ENCODE data around the gene NTRK3. TPM values are rescaled to one million over a fixed set of nuclear protein-coding genes. Genes with fewer than 3 reads are reported as not detected.

Gene NTRK3
- total RNA-seq, 4 donors from 2014 or later, result 0.35 to 5.8 (median 3.0) TPM

GRCh38 chr15:88276821-88277410, 20.4 kb upstream of the NTRK3 start:
- H3K4me3 ChIP-seq, result no peak overlapping the region
- H3K27me3 ChIP-seq, result no peaks in the 10 kb centered on the region
- no peaks in the 10 kb centered on the region for H3K4me1 ChIP-seq
- TF ChIP-seq POLR2A (IDR thresholded peaks at IDR 0.05), result no peak
- no peak for TF ChIP-seq CTCF (IDR thresholded peaks at IDR 0.05)
- no peaks in the 10 kb centered on the region for H3K9me3 ChIP-seq
- no peak for DNase-seq
- H3K36me3 ChIP-seq, result no peaks in the 10 kb centered on the region
- no peak overlapping the region for H3K27ac ChIP-seq

GRCh38 chr15:88275804-88276203, 19.3 kb upstream of the NTRK3 start:
- no peak for DNase-seq
- H3K4me3 ChIP-seq, result no peak overlapping the region
- no peak for TF ChIP-seq POLR2A (IDR thresholded peaks at IDR 0.05)
- no peak for TF ChIP-seq CTCF (IDR thresholded peaks at IDR 0.05)
- no peaks in the 10 kb centered on the region for H3K27me3 ChIP-seq
- no peak overlapping the region for H3K27ac ChIP-seq
- no peaks in the 10 kb centered on the region for H3K36me3 ChIP-seq
- H3K9me3 ChIP-seq, result no peaks in the 10 kb centered on the region
- no peaks in the 10 kb centered on the region for H3K4me1 ChIP-seq

GRCh38 chr15:88274553-88275460, 18.3 kb upstream of the NTRK3 start:
- Histone ChIP-seq H3K27me3 (no peaks in the 10 kb centered on the region), H3K36me3 (no peaks in the 10 kb centered on the region), H3K4me1 (no peaks in the 10 kb centered on the region), H3K4me3 (no peak overlapping the region), H3K27ac (no peak overlapping the region), H3K9me3 (no peaks in the 10 kb centered on the region)
- peak in 2 of 3 donors; percentile 61 to 66 for DNase-seq
- TF ChIP-seq POLR2A (IDR thresholded peaks at IDR 0.05) (no peak), CTCF (IDR thresholded peaks at IDR 0.05) (peak in 4 of 6 experiments; percentile 55 to 67 (median 56))

GRCh38 chr15:88272421-88272820, 15.9 kb upstream of the NTRK3 start:
- Histone ChIP-seq H3K27me3 (no peaks in the 10 kb centered on the region), H3K4me3 (no peak overlapping the region), H3K27ac (no peak overlapping the region), H3K36me3 (no peaks in the 10 kb centered on the region), H3K4me1 (no peaks in the 10 kb centered on the region), H3K9me3 (no peaks in the 10 kb centered on the region)
- DNase-seq, result no peak
- TF ChIP-seq POLR2A (IDR thresholded peaks at IDR 0.05) (no peak), CTCF (IDR thresholded peaks at IDR 0.05) (no peak)

GRCh38 chr15:88269356-88270062, 13.0 kb upstream of the NTRK3 start:
- Histone ChIP-seq H3K4me3 (no peak overlapping the region), H3K36me3 (no peaks in the 10 kb centered on the region), H3K9me3 (no peaks in the 10 kb centered on the region), H3K27me3 (no peaks in the 10 kb centered on the region), H3K4me1 (no peaks in the 10 kb centered on the region), H3K27ac (no peak overlapping the region)
- TF ChIP-seq POLR2A (IDR thresholded peaks at IDR 0.05), result no peak
- no peak for TF ChIP-seq CTCF (IDR thresholded peaks at IDR 0.05)
- DNase-seq, result no peak
